HG03378 (cell line): ENCODE measurements around the gene NOL6.
"Not testable (repeated sequence)": the region's sequence is repeated elsewhere in the genome, so short reads cannot be mapped to it uniquely, and the experiment has no call there.

Experiments used
- ATAC-seq: cut with Tn5 transposase; IDR thresholded peaks from one replicate; pipeline ENCODE4 v1.9.1; 2021; ENCODE audit warnings: mild to moderate bottlenecking, moderate library complexity; ENCODE audit not compliant: unreplicated experiment

NOL6 gene

DNA sequence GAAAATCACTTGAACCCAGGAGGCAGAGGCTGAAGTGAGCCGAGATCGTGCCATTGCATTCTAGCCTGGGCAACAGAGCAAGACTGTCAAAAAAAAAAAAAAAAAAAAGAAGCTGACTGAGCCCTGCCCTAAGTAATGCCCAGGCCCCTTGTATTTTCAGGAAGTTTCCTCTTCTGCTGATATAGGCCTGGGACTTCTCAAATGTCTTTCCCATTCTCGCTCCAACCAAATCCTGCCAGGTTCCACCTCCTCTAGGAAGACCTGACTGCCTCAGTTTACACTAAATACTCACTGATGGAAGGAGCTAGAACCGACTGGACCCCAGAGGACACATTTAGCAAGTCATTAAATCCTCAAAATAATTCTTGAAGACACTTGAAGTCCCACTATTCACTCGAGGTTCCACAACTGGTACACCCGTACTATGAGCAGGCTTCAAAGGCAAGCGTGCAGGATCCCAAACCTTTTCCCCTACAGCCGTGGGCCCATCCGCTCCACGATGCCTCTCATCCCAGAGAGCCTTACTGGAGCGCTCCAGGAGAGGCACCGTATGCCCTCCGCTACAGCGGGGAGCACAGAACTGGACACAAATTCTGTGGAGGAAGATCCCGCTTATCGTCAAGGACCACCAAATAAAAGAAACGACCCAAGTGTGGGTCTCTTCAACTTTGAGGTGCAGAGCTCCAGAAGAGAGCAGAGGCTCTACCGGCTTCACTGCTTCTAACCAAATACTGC lies 676 bp downstream of the NOL6 start:
- no peak for ATAC-seq

DNA sequence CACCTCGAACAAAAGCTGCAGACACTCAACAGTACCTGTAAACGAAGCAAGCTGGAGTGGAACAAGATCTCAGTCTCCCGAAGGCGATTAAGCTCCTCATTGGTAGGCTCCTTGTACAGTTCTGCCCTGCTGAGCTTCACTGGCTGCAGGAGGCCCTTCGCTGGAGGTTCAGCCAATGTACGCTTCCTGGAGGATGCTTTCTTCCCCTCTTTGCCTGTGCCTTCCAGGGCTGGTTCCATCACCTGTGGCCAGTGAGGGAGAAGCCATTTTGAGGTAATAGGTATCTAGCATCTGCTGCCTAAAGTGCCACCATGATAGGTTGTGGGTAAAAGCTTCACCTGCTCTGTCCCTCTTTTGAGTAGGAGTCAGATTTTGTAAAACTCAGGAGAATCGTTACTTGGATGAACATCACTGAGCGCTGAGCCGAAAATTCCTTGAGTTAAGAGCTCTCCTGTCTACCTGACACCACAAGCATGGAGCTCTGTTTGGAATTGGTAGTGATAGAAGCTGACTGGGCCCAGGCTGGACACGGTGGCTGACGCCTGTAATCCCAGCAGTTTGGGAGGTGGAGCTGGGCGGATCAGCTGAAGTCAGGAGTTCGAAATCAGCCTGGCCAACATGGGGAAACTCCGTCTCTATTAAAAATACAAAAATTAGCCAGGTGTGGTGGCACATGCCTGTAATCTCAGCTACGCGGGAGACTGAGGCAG lies 1.4 kb downstream of the NOL6 start:
- ATAC-seq: no peak

DNA sequence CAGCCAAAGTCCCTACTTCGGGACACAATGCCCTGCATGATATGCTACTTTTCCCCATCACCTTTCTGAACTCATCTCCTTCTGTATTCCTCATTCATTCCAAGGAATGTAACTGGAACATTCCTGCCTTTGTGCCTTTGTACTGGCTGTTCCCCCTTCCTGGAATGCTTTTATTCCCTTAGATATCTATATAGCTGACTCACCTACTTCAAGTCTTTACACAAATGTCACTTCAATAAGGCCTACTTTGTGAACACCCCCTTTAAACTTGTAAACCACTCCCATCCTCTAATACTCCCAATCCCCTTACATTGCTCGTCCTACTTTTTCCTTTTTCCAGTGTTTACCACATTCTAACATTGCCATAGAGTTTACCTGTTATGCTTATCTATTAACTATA lies 2.4 kb downstream of the NOL6 start:
- no peak for ATAC-seq

DNA sequence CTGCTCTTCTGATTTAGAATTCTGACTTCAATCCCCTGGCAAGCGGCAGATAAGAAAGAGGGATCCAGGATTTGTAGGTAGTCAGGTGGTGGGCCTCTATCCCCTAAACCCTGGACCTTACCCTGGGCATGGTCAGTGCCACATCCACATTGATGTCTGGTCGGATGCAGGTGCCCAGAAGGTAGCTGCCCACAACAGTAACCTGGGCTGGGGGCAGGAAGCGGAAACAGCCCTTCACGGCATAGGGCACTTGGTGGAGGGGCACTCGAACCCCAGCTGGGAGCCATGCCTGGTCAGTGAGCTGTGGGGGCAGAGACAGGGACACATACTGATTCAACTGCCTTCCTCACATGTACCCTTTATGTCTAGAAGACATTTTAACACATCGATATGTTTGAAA lies 3.8 kb downstream of the NOL6 start:
- ATAC-seq: no peak

DNA sequence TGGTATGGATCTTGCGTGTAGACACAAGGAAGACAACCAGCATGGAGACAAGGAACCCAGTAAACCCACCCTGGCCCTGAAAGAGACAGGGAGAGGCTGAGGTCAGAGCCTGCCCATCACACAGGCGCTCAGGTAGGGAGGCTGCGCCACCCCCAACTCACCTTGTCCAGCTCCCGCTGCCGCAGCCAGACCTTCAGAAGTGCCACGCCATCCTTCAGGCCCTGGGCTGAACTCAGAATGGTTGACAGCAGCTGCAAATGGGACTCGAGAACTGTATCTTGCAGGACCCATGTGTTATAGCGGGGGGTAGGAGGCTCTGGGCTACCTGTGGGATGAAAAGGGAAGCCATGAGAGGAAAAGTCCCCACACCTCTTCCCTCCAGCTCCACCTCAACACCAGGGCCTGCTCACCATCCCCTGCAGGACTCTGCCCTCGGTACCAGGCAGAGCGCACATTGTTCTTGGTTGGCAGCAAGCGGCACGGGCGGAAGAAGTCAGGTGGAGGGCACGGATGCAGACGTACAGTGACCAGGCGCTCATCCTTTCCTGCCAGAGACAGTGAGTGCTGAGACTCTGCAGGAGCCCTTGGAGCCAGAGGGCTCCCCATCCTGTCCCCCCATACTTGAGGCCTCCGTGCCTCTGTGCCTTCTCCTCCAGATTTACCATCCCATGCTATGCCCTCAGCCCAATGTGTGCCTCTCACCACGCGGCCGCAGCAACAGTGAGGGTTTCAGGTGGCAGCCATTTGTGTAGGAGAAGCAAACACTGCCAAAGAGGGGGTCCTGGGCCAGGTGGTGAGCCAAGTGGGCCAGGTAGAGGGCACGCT lies 4.7 kb downstream of the NOL6 start:
- ATAC-seq: no peak

DNA sequence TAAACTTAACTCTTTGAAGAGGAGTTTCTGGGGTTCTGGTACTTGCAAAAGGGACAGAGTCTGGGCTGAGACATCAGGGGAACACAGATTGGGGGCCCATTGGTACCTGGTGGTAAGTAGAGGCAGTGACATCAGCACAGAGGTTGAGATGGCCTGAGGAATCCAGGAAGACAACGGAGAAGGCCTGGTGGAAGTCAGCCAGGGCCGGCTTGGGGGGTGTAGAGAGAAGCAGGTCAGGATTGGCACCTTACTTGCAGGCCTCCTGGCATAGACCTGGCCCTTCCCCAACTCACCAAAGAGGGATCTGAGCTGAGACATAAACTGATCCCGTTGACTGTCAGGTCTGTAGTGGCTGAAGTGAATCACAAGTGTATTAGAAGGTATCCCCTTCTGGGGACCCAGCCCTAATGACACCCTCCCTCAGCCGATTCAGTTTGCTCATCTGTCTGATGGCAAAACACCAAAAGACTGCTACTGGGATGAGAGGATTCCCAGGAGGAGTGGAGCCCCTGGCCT lies 5.5 kb downstream of the NOL6 start:
- no peak for ATAC-seq

DNA sequence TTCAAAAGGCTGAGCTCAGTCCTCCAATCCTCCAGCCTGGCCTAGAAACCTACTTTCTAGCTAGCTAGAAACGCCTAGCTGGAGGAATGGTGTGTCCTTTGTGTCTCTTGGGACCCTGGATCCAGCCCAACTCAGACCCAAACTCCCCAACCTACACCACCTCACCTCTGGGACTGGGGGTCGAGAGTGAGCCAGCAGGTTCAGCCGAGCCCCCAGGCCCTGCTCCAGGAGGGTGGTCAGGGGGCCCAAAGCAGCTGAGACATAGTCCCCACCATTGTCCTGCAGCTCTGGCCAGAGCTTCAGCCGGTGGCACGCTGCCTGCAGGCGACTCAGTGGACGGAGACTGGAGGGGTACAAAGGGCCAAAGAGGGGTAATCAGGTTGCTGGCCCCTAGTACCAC lies 6.2 kb downstream of the NOL6 start:
- ATAC-seq: no peak

DNA sequence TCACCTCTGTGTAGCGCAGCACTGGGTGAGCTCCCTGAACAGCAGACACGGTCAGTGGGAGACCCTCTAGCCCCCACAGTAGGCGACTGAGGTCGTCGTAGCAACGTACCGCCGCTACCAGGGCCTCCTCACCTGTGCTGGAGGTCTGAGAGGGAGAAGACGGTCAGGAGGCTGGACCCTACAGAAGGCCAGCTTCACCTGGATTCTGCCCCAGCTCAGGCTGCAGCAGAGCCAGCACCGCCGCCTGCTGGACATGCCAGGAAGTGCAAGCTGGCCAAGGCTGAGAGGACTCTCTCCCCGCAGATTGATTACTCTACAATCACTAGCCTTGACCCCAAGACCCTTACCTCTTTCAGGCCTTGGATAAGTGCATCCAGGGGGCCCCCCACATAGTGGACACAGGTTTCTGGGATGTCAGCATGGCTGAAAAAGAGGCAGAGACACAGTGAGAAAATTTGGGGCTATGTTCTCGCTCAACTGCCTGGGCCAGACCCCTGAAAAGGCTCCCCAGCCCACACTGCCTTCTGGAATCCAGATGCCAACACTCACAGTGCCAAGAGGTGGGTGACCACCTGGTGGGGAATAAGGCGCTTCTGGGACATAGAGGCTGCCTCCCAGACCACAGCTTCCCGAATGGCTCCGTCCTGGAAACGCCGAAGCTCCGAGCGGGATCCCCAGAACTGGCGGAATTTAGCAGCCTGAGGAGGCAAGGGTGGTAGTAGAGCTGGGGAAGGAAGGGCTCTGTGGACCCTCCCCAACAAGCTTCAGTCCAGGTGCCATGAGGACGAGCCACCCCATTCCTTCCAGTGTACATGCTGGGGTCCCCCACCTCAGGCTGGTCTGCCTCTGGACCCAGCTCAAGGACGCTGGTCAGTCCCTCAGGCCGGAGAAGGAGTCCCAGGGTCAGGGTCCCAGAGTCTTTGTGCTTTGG lies 6.9 kb downstream of the NOL6 start:
- ATAC-seq: peak; percentile 43

DNA sequence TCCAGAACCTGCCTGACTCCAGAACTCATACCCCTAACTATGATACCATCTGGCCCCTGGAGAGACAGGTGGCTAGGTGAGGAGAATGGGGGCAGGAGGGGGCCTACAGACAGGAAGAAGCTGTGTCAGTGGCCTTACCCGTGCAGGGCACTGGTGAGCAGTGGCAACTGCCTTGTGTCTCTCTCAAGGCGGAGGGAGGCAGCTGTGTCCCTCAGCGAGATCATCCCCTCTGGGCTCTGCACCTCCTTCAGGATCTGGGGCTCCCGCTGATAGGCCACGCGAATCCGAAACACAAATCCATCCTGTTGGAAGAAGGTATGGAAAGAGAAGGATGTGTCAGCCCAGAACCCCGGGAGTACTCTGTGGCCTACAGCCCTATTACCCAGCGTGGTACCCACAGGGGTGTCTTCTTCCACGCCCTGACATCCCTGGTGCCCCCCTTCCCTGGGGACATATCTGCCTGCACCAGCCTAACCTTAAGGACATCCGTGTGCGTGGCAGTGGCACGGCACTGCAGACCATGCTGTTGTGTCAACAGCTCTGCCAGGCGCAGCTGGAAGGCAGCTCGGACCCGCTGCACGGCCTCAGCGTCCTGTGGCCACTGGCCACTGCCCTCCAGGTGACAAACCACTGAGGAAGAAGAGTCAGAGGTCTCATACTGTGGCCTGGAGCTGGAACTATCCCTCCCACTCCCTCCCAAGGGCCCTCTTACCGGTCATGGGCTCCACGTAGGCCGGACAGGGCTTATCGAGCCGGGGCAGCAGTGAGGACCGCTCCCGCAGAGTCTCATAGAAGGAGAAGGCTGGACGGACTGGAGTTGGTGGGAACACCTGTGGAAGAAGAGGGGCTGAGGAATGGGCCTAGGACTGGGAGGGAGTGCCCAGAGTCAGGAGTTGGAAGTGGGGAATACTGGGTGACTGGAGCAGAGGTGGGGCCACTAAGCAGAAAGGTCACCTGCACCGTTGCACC lies 7.8 kb downstream of the NOL6 start:
- no peak for ATAC-seq

DNA sequence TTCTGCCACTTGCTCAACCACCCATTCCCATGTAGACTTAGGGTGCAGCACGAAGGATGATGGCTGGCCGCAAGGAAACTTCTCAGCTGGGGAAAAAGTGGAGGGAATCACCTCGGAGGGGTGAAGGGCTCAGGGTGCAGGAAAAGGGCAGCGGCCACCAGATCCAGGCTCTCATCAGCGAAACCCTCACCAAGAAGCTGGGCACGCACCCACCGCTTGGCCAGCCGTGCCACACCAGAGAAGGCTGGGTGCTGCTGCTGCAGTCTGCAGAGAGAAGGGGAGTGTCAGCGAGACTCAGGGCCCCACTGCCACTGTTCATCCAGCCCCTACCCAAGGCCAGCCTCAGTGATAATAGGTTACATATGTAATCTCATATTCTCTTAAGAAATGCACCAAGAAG lies 8.6 kb downstream of the NOL6 start:
- ATAC-seq: no peak

DNA sequence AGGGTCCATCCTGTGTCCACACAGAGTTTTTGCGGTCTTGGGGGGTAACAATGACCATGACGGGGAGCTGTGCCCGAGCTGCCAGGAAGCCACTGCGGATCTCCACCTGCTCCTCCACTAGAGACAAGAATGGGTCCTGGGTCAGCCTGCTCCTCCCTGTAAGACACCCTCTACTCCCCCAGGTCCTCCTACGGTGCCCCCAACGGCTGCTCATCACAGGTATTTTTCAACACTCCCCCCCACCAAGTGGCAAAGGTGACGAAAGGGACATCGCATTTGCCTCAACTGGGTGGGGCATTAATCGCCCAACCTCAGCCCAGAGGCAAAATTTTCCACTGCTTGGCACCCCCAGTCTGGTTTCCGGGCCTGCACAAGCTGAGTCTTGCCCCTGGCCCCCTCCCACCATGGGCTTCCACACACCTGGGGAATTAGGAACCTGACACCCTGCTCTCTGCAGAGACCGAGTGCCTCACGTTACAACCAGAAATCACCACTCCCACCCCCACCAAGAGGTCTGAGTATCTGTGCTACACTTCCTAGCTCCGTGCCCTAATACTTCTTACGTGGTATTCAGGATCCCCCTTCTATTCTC lies 9.6 kb downstream of the NOL6 start:
- ATAC-seq: no peak

DNA sequence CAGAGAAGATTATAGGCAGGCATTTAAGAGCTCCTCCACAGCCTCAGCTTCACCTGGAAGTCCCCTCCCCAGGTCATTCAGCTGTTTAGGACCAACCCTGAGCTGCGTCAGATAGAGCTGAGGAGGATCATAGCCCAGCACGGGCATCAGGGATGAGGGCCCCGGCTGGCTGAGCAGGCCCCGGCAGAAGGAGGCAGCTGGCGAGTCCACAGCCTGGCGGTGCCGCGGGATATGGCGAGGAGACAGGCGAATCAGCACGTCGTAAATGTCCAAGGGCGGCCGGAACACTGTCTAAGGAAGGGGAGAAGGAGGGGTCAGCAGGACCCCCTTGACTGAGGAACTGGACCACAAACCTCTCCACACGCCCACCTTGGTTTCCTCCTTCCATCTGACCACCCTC lies 10.6 kb downstream of the NOL6 start:
- no peak for ATAC-seq

DNA sequence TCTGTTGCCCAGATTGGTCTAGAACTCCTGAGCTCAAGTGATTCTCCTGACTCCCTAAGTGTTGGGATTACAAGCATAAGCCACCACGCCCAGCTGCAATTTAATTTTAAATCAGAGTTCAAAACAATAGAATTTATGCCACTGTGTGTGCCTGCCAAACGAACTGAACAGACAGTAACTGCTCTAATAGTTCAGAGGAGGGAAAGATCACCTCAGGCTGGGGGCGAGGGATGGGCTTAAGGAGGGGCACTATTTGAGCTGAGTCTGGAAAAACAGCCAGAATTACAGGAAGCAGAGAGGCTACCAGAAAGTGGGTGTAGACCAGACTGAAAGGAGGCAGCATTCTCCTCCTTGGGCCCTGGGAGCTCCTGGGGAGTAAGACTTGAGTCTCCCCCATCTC lies 12.2 kb downstream of the NOL6 start:
- ATAC-seq: no peak

DNA sequence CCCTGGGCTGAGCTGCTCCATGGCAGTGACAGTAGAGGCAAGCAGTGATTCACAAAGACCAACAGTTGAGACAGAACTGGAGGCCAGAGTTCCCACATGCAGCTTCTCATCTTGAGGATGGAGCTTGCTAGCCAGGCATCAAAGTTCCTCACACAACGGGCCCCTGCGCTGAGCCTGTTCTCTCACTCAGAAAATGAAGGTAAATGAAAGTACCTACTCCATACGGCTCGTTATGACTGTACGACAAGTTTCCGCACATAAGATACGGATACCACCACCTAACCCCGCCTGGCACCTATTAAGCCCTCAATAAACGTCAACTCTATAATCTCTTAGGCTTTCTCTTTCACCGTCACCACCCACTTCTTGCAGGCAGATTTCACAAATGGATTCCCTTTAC lies 12.9 kb downstream of the NOL6 start:
- ATAC-seq: no peak

DNA sequence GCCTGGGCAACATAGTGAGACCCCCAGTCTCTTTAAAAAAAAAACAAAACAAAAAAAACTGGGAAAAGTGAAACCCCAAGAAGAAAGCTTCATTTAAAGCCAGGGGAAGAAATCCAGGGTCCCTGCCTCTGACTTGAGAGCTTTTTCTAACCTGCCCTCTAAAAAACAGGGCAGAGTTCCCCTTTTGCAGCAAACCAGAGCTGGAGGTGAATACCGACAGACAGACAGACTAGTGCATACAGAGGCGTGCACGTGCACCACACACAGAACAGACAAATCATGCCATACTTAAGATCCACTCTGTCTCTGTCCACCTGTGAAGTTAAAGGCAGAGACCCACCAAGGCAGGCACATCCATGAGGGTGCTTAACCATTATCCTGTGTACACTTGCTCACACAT lies 14.6 kb downstream of the NOL6 start:
- ATAC-seq: no peak

DNA sequence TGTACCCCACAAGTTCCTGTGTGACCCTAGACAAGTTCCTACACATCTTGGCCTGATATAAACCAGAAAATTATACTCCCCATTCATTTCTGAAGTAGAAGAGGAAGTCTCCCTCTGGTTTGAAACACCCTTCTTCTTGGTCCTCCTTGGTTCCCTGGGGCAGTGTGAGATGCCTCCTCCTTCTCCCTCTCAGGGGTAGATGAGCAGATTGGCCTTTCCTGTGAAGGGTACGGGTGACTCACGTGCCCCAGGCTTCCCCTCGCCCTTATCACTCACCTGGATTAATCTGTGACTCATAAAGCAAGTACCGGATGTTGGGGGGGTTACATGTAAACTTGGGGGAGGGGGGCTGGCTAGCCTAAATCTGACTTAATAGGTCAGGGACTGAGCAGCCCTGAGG lies 15.3 kb downstream of the NOL6 start:
- ATAC-seq: peak; percentile 68

DNA sequence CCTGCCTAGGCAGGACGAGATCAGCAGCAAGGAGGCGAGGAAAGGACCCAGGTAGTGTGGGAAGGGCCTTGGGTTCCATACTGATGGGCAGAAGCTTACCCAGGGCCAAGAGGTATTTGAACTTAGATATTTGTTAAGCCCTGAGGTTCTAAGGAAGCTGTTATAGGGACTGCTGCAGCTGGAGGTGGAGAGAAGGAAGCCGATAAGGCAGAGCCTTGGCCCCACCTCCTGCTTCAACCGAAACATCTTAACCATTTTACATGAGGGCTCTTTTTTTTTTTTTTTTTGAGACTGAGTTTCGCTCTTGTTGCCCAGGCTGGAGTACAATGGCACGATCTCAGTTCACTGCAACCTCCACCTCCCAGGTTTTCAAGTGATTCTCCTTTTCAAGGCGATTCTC lies 17.8 kb downstream of the NOL6 start:
- ATAC-seq: no peak

DNA sequence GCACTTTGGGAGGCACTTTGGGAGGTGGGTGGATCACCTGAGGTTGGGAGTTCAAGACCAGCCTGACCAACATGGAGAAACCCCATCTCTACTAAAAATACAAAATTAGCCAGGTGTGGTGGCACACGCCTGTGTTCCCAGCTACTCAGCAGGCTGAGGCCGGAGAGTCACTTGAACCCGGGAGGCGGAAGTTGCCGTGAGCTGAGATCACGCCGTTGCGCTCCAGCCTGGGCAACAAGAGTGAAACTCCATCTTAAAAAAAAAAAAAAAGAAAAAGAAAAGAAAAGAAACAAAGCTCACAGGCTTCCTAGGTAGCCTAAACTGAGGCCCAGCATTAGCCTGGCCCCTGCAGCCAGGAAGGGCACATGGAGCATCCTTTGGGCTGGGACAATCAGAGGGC lies 18.3 kb downstream of the NOL6 start:
- not testable (repeated sequence) for ATAC-seq

DNA sequence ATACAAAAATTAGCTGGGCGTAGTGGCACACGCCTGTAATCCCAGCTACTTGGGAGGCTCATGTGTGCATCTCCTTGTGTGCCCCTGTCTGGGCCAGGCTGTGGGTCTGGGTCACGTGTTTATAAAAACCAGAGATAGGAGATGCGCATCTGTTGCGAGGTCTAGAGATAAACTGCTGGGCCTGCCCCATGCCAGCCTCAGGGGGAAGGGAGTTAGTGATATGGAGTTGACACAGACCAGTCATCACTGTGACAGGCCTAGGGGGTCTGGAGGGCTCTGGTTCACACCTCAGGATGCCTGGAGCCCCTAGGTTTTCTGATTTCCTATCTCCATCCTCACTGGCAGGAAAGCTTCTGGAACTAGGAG lies 19.1 kb downstream of the NOL6 start:
- ATAC-seq: not testable (repeated sequence)
